ENCODE measurements around the gene EIF4A3. TPM values are rescaled to one million over a fixed set of nuclear protein-coding genes. Genes with fewer than 3 reads are reported as not detected.

The EIF4A3 gene
- total RNA-seq, 3 donors from 2014 or later (not counting 1 experiment from before 2014, with no cell fraction given), result 86.2 to 88.6 (median 88.0) TPM

DNA sequence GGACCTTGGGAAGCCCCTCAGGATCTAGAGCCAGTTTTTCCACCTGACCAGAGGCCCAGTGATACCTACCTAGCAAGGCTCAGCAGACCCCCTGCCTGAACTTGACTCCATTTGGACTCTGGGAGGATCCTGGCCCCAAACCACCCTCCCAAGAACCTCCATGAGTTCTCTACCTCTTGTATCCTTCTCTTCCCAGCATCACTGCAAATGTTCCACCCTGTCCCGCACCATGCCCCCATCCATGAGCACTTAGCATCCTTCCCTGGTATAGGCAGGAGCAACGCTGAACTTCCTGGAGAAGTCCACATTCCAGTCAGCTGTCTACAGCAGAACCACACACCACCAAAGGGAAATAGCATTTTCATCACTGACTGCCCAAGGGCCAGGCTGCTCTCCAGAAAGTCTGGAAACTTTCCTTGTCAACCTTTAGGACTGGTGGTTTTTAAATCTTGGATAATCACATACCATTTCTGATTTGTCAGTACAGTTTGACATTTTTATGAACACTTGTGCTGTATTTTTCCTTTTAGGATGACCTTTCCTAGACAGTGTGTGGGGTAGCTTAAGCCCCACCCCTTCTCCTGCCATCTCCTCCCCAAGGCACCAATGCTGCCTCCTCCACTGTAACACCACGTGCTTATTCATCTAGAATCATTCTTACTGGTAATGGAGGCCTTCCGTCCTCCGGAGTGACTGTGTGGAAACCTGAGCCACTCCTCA lies 13.9 kb downstream of the EIF4A3 start:
- H3K36me3 ChIP-seq (ENCODE audit: control insufficient read depth, insufficient read depth, low read length), result peaks cover 48% of the 10 kb centered on the region
- H3K9me3 Mint-ChIP-seq, result no peaks in the 10 kb centered on the region
- no peaks in the 10 kb centered on the region for H3K9me3 ChIP-seq (ENCODE audit: control insufficient read depth, insufficient read depth, low read length)
- H3K4me3 Mint-ChIP-seq, result no peak overlapping the region
- no peak overlapping the region for H3K27ac ChIP-seq (ENCODE audit: low read length)
- ATAC-seq, result peak in 1 of 3 donors; percentile 19
- H3K27me3 ChIP-seq (ENCODE audit: control insufficient read depth, insufficient read depth, low read length), result no peaks in the 10 kb centered on the region
- TF ChIP-seq, protein P1, sequence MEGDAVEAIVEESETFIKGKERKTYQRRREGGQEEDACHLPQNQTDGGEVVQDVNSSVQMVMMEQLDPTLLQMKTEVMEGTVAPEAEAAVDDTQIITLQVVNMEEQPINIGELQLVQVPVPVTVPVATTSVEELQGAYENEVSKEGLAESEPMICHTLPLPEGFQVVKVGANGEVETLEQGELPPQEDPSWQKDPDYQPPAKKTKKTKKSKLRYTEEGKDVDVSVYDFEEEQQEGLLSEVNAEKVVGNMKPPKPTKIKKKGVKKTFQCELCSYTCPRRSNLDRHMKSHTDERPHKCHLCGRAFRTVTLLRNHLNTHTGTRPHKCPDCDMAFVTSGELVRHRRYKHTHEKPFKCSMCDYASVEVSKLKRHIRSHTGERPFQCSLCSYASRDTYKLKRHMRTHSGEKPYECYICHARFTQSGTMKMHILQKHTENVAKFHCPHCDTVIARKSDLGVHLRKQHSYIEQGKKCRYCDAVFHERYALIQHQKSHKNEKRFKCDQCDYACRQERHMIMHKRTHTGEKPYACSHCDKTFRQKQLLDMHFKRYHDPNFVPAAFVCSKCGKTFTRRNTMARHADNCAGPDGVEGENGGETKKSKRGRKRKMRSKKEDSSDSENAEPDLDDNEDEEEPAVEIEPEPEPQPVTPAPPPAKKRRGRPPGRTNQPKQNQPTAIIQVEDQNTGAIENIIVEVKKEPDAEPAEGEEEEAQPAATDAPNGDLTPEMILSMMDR (IDR thresholded peaks at IDR 0.05), result no peak
- no peak overlapping the region for H3K4me3 ChIP-seq (ENCODE audit: low read length)
- peak overlapping the region in 1 of 2 donors; percentile 46 for H3K27ac Mint-ChIP-seq
- 95% methylated on average over 5 of the region's 5 CpGs for WGBS (ENCODE audit: insufficient coverage)
- intact Hi-C loops (cut with micrococcal nuclease), result no loop called here
- DNase-seq, result no peak
- peaks cover 13% of the 10 kb centered on the region for H3K36me3 Mint-ChIP-seq
- H3K4me1 ChIP-seq (ENCODE audit: control insufficient read depth, insufficient read depth, low read length), result no peaks in the 10 kb centered on the region
- peaks cover 4 to 14% of the 10 kb centered on the region in 2 donors for H3K27me3 Mint-ChIP-seq (ENCODE audit: low read depth in 2 of 2)
- no peaks in the 10 kb centered on the region for H3K4me1 Mint-ChIP-seq

DNA sequence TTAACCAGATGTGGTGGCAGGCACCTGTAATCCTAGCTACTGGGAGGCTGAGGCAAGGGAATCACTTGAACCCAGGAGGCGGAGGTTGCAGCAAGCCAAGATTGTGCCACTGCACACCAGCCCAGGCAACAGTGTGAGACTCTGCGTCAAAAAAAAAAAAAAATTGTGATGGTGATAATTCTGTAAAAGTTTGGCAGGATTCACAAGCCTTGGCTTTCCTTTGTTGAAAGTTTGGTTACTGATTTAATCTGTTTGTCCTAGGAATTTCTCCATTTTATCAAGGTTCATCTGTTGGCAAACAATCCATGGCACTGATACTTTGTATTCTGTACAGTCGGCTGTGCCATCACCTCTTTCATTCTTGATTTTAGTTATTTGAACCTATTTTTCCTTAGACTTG lies 15.9 kb downstream of the EIF4A3 start:
- Histone ChIP-seq H3K27ac (ENCODE audit: low read length) (no peak overlapping the region), H3K4me3 (ENCODE audit: low read length) (no peak overlapping the region), H3K27me3 (ENCODE audit: control insufficient read depth, insufficient read depth, low read length) (no peaks in the 10 kb centered on the region), H3K9me3 (ENCODE audit: control insufficient read depth, insufficient read depth, low read length) (no peaks in the 10 kb centered on the region), H3K36me3 (ENCODE audit: control insufficient read depth, insufficient read depth, low read length) (peaks cover 27% of the 10 kb centered on the region), H3K4me1 (ENCODE audit: control insufficient read depth, insufficient read depth, low read length) (no peaks in the 10 kb centered on the region)
- TF ChIP-seq, protein P1 (IDR thresholded peaks at IDR 0.05), result no peak
- ATAC-seq (no peak), DNase-seq (no peak)
- Mint-ChIP-seq H3K36me3 (no peaks in the 10 kb centered on the region), H3K9me3 (no peaks in the 10 kb centered on the region), H3K27me3 (ENCODE audit: low read depth in 2 of 2) (peaks cover 4 to 27% of the 10 kb centered on the region in 2 donors), H3K27ac (no peak overlapping the region), H3K4me3 (no peak overlapping the region), H3K4me1 (no peaks in the 10 kb centered on the region)
- intact Hi-C loops (cut with micrococcal nuclease), result no loop called here
- WGBS (ENCODE audit: insufficient coverage), result 95% methylated on average over 2 of the region's 3 CpGs

DNA sequence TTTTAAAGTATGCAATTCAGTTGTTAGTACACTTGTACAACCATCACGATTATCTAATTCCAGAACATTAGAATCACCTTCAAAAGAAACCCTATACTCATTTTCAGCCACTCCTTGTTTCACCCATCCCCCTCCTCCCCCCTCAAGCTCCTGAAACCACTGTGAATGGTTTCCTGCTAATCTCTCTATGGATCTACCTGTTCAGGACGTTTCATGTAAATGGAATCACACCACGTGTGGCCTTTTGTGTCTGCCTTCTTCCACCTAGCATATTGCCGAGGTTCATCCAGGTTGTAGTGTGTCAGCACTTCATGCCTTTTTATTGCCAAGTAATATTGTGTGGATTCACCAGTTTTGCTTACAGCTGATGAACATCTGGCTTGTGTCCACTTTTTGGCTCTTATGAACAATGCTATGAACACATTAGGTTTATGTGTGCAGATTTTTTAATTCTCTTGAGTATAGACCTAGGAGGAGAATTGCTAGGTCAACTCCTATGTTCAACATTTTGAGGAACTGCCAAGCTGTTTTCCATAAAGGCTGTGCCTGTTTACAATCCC lies 17.8 kb downstream of the EIF4A3 start:
- Histone ChIP-seq H3K36me3 (ENCODE audit: control insufficient read depth, insufficient read depth, low read length) (peaks cover 12% of the 10 kb centered on the region), H3K9me3 (ENCODE audit: control insufficient read depth, insufficient read depth, low read length) (no peaks in the 10 kb centered on the region), H3K27ac (ENCODE audit: low read length) (no peak overlapping the region), H3K4me3 (ENCODE audit: low read length) (no peak overlapping the region), H3K27me3 (ENCODE audit: control insufficient read depth, insufficient read depth, low read length) (no peaks in the 10 kb centered on the region), H3K4me1 (ENCODE audit: control insufficient read depth, insufficient read depth, low read length) (no peaks in the 10 kb centered on the region)
- no peaks in the 10 kb centered on the region for H3K9me3 Mint-ChIP-seq
- no peaks in the 10 kb centered on the region for H3K4me1 Mint-ChIP-seq
- no peaks in the 10 kb centered on the region for H3K36me3 Mint-ChIP-seq
- no peak overlapping the region for H3K27ac Mint-ChIP-seq
- intact Hi-C loops (cut with micrococcal nuclease), result no loop called here
- 51% methylated on average over 4 of the region's 4 CpGs for WGBS (ENCODE audit: insufficient coverage)
- TF ChIP-seq, protein P1 (IDR thresholded peaks at IDR 0.05), result no peak
- peaks cover 4 to 27% of the 10 kb centered on the region in 2 donors for H3K27me3 Mint-ChIP-seq (ENCODE audit: low read depth in 2 of 2)
- DNase-seq (no peak), ATAC-seq (no peak)
- H3K4me3 Mint-ChIP-seq, result no peak overlapping the region

DNA sequence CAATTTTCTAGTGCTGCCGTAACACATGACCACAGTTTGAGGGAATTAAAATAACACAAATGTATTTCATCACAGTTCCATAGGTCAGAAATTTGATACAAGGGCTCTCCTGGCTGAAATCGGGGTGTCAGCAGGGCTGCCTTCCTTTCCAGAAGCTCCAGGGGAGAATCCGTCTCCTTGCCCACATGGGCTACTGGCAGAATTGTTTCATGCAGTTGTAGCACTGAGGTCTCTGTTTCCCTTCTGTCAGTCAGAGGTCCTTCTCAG lies 20.5 kb downstream of the EIF4A3 start:
- Mint-ChIP-seq H3K4me1 (no peaks in the 10 kb centered on the region), H3K27me3 (ENCODE audit: low read depth in 2 of 2) (peaks cover 4 to 27% of the 10 kb centered on the region in 2 donors), H3K27ac (no peak overlapping the region), H3K9me3 (no peaks in the 10 kb centered on the region), H3K4me3 (no peak overlapping the region), H3K36me3 (no peaks in the 10 kb centered on the region)
- intact Hi-C loops (cut with micrococcal nuclease), result no loop called here
- DNase-seq (no peak), ATAC-seq (no peak)
- no peak overlapping the region for H3K4me3 ChIP-seq (ENCODE audit: low read length)
- 92% methylated on average over 3 of the region's 3 CpGs for WGBS (ENCODE audit: insufficient coverage)
- no peaks in the 10 kb centered on the region for H3K4me1 ChIP-seq (ENCODE audit: control insufficient read depth, insufficient read depth, low read length)
- no peak overlapping the region for H3K27ac ChIP-seq (ENCODE audit: low read length)
- H3K36me3 ChIP-seq (ENCODE audit: control insufficient read depth, insufficient read depth, low read length), result no peaks in the 10 kb centered on the region
- H3K27me3 ChIP-seq (ENCODE audit: control insufficient read depth, insufficient read depth, low read length), result no peaks in the 10 kb centered on the region
- TF ChIP-seq, protein P1 (IDR thresholded peaks at IDR 0.05), result no peak
- no peaks in the 10 kb centered on the region for H3K9me3 ChIP-seq (ENCODE audit: control insufficient read depth, insufficient read depth, low read length)
